Activated CD4-positive, alpha-beta T cell treated with anti-CD3 and anti-CD28 coated beads for 48 hours (primary cell): ENCODE measurements around the gene AIFM3.
"Not testable (repeated sequence)": the region's sequence is repeated elsewhere in the genome, so short reads cannot be mapped to it uniquely, and the experiment has no call there.

ENCODE experiments used
- DNase-seq: peaks from one replicate; pipeline ENCODE4 v3.0.0-alpha.2; 2020

The AIFM3 gene

GRCh38 chr22:20959578-20960461 lies 7.2 kb upstream of the AIFM3 start:
- no peak for DNase-seq

DNA sequence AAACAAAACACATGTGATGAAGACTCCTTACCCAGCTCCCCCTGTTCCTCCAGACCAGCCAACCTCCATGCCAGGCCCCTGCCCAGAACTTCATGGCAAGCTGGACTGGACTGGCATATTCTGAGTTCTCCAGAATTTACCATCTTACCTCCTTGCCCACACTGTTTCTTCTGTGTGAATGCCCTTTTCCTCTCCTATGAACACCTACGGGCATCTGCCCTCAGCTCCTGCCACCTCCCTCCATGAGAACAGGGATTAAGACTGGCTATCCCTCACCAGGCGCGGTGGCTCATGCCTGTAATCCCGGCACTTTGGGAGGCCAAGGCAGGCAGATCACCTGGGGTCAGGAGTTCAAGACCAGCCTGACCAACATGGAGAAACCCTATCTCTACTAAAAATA lies 6.4 kb upstream of the AIFM3 start:
- no peak for DNase-seq

- DNase-seq, result no peak
Measured at GRCh38 chr22:20962491-20962945, 4.5 kb upstream of the AIFM3 start.

- DNase-seq, result no peak
Measured at GRCh38 chr22:20963201-20964052, 3.6 kb upstream of the AIFM3 start.

- no peak for DNase-seq
Measured at GRCh38 chr22:20964090-20964798, 2.8 kb upstream of the AIFM3 start.

DNA sequence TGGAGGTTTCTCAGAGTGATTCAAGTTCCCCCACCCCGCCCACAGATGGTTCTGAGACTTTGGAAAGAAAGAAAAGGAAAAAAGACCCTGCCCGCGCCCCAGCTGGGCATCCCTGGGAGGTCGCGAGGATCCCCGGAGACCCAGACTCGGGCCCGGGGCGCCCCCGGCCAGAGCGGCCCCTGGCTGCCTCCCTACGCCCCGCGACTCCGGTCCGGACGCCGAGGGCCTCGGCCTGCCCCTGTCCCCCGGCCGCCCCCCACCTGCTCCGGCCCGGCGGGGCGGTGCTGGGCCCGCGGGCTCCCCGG lies 2.3 kb upstream of the AIFM3 start:
- DNase-seq, result no peak

DNA sequence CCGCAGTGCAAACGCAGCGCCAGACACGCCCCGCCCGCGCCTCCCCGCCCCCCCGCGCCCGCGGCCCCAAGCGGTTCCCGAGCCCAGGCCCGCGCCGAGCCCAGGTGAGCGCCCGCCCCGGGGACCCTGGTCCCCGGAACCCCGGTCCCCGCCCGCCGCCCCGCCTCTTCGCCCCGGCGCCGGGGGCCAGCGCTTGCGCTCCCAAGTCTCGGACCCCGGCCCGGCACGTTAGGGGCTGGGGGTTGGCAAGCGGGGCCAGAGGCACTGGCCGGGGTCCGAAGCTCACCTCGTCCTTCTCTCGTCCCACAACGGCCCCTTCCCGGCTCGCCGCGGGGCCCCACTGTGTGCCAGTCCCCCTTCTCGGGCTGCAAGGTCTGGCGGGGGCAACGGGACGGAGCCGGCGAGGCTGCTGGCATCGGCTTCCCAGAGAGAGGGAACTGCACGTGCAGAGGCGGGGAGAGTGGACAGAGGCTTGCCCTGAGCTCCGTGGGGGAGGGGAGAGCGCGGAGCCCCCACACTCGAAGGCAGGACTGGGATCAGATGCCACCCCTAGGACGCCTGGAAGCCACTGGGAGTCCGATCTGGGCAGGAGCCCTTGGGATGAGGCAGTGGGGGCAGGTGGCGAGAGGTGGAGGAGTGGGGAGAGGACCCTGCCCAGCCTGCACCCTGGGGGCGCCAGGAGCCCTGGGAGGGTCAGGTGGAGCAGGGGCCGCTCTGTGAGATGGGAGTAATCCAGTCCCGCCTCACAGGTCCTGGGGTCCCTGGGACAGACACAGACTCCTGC lies 1.8 kb upstream of the AIFM3 start:
- DNase-seq, result no peak

DNA sequence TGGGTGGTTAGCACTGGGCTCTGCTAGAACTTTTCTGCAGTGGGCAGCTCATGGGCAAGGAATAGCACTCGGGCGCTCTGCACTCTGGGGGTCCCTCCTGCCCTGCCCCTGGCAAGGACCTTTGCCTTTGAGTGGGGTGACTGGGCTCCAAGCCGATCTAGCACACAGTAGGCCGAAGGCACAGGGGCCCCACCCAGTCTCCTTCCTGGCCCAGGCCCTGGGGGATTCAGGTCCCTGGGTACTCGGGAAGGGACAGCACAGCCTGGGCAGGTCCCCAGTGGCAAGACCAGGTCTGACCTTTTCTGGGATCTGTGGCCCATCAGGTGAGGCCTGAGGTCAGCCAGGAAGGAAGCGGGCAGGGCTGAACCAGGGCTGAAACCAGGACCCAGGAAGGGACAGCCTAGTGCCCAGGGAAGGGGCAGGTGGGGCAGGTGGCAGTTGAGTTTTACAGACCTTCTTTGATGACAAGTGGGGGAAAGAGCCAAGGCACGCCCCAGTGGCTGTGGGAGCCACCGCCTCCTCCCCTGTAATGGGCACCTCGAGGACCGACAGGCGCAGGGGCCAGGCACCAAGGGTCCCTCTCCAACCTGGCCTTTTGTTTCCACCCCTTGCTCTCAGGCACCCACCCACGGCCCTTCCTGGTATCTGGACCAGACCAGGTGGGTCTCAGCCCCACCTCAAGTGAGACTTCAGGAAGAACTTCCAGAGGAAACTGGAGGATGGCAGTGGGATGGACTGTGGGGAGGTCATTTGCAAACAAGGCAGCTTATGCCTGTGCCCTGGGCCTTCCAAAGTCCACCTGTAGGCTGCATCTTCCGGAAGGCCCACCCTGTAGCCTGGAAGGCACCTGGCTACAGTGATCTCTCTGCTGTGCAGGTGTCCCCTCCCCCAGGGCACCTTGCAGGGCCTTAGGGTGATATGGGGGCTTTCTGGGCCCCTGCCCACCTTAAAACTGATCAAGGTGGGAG lies 883 bp upstream of the AIFM3 start:
- no peak for DNase-seq

DNA sequence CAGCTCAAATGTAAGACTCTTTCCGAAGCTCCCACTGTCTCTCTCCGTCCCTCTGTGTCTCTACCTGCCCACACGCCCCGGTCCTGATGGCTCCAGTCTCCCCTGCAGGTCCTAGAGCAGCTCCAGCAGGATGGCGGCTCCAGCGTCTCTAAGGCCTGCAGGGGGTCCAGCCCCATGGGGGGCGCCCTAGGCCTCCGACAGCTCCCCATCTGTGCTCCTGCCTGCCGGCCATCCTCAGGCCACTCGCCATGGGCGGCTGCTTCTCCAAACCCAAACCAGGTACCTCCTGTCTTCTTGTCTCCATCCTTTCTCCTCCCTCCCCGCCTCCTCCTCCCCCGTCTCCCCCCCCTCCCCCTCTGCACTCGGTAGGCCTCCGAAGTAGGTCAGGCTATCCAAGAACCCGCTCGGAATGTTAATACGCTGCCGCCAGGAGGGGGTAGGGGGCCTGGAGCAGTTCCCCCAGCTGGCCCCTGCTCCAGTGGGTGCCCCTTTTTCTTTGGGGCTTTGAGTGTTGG lies 699 bp downstream of the AIFM3 start:
- no peak for DNase-seq

GRCh38 chr22:20968281-20968977 lies 1.4 kb downstream of the AIFM3 start:
- no peak for DNase-seq

DNA sequence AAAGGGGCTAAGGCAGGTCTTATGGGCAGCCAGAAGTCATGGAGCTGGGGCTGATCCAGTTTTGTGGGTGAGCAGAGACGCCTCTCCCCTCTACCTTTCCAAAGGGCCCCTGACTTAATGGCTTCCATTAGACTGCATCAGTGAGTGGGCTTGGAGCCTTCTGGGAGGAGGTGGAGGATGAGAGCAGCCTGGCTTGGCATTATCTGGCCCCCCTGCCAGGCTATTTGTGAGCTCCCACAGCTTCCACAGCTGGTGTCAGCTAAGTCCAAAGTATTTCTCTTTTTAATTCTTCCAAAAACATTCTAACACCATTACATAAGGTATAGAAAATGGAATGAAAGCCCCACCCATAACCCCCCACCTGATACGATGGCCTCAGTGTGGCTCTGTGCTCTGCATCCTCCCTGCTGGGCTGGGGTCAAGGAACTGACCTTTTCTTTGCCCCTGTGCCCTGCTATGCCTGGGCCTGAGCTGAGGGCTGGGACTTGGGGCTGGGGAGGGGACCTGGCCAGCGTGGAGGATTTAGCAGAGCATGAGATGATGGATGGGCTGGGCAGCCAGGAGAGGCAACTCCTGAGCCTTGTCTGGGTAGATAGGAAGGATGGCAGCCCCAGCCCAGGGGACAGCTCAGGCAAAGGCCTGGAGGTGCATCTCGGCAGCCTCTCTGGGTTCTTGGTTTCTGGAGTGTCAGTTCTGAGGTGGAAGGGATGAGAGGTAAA lies 4.0 kb downstream of the AIFM3 start:
- DNase-seq, result no peak

DNA sequence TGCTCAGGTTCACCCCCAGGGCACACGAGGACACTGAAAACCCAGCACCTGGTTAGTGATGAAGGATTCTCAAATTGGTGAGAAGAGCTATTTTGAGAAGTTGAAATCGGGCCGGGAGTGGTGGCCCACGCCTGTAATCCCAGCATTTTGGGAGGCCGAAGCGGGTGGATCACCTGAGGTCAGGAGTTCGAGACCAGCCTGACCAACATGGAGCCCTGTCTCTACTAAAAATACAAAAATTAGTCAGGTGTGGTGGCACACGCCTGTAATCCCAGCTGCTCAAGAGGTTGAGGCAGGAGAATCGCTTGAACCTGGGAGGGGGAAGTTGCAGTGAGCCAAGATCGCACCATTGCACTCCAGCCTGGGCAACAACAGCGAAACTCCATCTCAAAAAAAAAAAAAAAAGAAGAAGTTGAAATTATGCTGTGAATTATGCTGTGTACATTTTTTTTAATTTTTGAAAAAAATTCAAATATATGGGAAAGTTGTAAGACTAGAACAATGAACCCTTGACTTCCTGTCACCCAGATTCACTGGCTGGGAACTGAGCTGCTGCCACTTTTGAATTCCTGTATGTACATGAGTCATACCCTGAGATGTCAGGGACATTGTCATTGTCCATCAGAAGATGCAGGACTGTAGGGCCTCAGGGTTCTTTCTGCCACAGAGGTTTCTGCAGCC lies 5.1 kb downstream of the AIFM3 start:
- DNase-seq, result not testable (repeated sequence)

GRCh38 chr22:20972933-20973577 lies 6.0 kb downstream of the AIFM3 start:
- no peak for DNase-seq

DNA sequence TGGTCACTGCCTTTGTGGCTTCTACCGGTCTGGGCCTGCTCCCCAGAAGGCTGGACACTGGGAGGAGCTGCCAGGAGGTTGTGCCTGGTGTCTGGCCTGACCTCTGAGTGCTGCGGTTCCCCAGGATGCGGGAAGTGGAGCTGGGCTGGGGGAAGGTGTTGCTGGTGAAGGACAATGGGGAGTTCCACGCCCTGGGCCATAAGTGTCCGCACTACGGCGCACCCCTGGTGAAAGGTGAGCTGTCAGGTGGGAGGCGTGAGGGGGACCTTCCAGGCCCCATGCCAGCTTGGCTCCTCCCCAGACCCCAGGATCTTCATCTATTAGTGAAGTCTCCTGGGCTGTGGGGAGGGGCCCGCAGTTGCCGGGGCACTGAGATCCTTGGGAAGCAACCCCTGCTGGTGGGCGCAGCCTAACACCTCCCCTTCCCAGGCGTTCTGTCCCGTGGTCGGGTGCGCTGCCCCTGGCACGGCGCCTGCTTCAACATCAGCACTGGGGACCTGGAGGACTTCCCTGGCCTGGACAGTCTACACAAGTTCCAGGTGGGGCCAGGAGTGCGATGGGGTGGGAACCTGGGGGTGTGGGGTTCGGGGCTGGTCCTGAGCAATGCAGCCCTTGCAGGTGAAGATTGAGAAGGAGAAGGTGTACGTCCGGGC lies 6.7 kb downstream of the AIFM3 start:
- no peak for DNase-seq

- no peak for DNase-seq
Measured at GRCh38 chr22:20974336-20974955, 7.4 kb downstream of the AIFM3 start.

- DNase-seq, result no peak
Measured at GRCh38 chr22:20975541-20976290, 8.7 kb downstream of the AIFM3 start.
